Measurements from ENCODE around the gene FILIP1L.

DNA sequence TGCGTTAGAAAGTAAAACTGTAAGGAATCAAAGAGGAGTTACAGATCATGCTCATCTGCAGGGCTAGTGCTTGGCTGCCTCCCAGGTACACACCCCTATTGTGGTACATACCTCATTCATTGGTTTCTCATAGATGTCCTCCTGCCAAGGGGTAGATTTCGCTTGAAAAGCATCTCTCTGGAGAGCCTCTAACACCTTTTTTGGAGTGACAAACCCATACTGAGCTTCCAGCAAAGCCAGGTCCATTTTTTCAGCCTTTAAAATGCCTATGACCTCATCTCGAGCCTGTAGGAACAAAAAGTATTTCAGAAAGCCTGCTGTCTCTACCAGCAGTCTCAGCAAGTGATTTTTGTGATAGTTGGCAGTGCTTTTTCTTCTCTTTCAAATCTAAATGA, 184.6 kb downstream of the FILIP1L start:
- TF ChIP-seq, protein P1, sequence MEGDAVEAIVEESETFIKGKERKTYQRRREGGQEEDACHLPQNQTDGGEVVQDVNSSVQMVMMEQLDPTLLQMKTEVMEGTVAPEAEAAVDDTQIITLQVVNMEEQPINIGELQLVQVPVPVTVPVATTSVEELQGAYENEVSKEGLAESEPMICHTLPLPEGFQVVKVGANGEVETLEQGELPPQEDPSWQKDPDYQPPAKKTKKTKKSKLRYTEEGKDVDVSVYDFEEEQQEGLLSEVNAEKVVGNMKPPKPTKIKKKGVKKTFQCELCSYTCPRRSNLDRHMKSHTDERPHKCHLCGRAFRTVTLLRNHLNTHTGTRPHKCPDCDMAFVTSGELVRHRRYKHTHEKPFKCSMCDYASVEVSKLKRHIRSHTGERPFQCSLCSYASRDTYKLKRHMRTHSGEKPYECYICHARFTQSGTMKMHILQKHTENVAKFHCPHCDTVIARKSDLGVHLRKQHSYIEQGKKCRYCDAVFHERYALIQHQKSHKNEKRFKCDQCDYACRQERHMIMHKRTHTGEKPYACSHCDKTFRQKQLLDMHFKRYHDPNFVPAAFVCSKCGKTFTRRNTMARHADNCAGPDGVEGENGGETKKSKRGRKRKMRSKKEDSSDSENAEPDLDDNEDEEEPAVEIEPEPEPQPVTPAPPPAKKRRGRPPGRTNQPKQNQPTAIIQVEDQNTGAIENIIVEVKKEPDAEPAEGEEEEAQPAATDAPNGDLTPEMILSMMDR (IDR thresholded peaks at IDR 0.05 in 4 of 5, conservative IDR thresholded peaks at IDR 0.05 in 1 of 5) = no peak
- no peak for TF ChIP-seq POLR2A (IDR thresholded peaks at IDR 0.05)
